ENCODE measurements around the gene BNC2. TPM values are rescaled to one million over a fixed set of nuclear protein-coding genes. Genes with fewer than 3 reads are reported as not detected.

The BNC2 gene
- total and polyA plus RNA-seq, 8 donors: 0.28 to 7.6 (median 0.99) TPM

GRCh38 chr9:16386827-16387077, 483.7 kb downstream of the BNC2 start:
- Histone ChIP-seq H3K36me3 (no peaks in the 10 kb centered on the region), H3K27me3 (no peaks in the 10 kb centered on the region), H3K9me3 (no peaks in the 10 kb centered on the region), H3K4me1 (no peaks in the 10 kb centered on the region), H3K4me3 (no peak overlapping the region), H3K27ac (no peak overlapping the region)
- no peak for TF ChIP-seq CTCF (IDR thresholded peaks at IDR 0.05)
- intact Hi-C loops (cut with DNase I): no loop called here
- WGBS, 2 donors: 47 to 61% methylated on average over 2 of the region's 2 CpGs
- no peak for ATAC-seq
- FAIRE-seq: no peak
- DNase-seq: no peak

GRCh38 chr9:16386007-16386826, 484.3 kb downstream of the BNC2 start:
- no peaks in the 10 kb centered on the region for H3K27me3 ChIP-seq
- 60 to 72% methylated on average over 6 of the region's 6 CpGs for WGBS, 2 donors
- no peak overlapping the region for H3K27ac ChIP-seq
- ATAC-seq (peak in 1 of 4 donors; percentile 34), FAIRE-seq (no peak), DNase-seq (no peak)
- H3K36me3 ChIP-seq: no peaks in the 10 kb centered on the region
- no peaks in the 10 kb centered on the region for H3K9me3 ChIP-seq
- intact Hi-C loops (cut with DNase I): no loop called here
- no peaks in the 10 kb centered on the region for H3K4me1 ChIP-seq
- H3K4me3 ChIP-seq: no peak overlapping the region
- no peak for TF ChIP-seq CTCF (IDR thresholded peaks at IDR 0.05)

- H3K27ac ChIP-seq: no peak overlapping the region
- intact Hi-C loops (cut with DNase I): no loop called here
- H3K27me3 ChIP-seq: no peaks in the 10 kb centered on the region
- FAIRE-seq (no peak), ATAC-seq (no peak), DNase-seq (no peak)
- H3K4me3 ChIP-seq: no peak overlapping the region
- no peaks in the 10 kb centered on the region for H3K9me3 ChIP-seq
- no peaks in the 10 kb centered on the region for H3K4me1 ChIP-seq
- H3K36me3 ChIP-seq: no peaks in the 10 kb centered on the region
- no peak for TF ChIP-seq CTCF (IDR thresholded peaks at IDR 0.05)
These were observed 484.9 kb downstream of the BNC2 start for GRCh38 chr9:16385590-16385989.

GRCh38 chr9:16384993-16385392, 485.5 kb downstream of the BNC2 start:
- no peak for ATAC-seq
- no peak for FAIRE-seq
- Histone ChIP-seq H3K36me3 (no peaks in the 10 kb centered on the region), H3K27ac (no peak overlapping the region), H3K4me3 (no peak overlapping the region), H3K27me3 (no peaks in the 10 kb centered on the region), H3K9me3 (no peaks in the 10 kb centered on the region), H3K4me1 (no peaks in the 10 kb centered on the region)
- WGBS, 2 donors: 81 to 88% methylated on average over 6 of the region's 6 CpGs
- intact Hi-C loops (cut with DNase I): no loop called here
- no peak for TF ChIP-seq CTCF (IDR thresholded peaks at IDR 0.05)
- no peak for DNase-seq

- no peak for TF ChIP-seq CTCF (IDR thresholded peaks at IDR 0.05)
- H3K4me1 ChIP-seq: no peaks in the 10 kb centered on the region
- H3K27me3 ChIP-seq: no peaks in the 10 kb centered on the region
- ATAC-seq: no peak
- FAIRE-seq: no peak
- H3K27ac ChIP-seq: no peak overlapping the region
- DNase-seq: no peak
- intact Hi-C loops (cut with DNase I): no loop called here
- no peaks in the 10 kb centered on the region for H3K36me3 ChIP-seq
- no peaks in the 10 kb centered on the region for H3K9me3 ChIP-seq
- H3K4me3 ChIP-seq: no peak overlapping the region
- 64 to 73% methylated on average over 4 of the region's 4 CpGs for WGBS, 2 donors
These were observed 493.2 kb downstream of the BNC2 start for GRCh38 chr9:16377311-16377710.
